ENCODE data around the gene PPP1R9B. TPM values are rescaled to one million over a fixed set of nuclear protein-coding genes. Genes with fewer than 3 reads are reported as not detected.
A peak's percentile ranks its signal among the peaks of the same experiment; 100 is the strongest.

Gene PPP1R9B
- total and polyA plus RNA-seq, 2 of the 8 experiments (the other 6 are each of a cell fraction or from before 2014, with no cell fraction given) = 5.2 to 13.1 TPM

DNA sequence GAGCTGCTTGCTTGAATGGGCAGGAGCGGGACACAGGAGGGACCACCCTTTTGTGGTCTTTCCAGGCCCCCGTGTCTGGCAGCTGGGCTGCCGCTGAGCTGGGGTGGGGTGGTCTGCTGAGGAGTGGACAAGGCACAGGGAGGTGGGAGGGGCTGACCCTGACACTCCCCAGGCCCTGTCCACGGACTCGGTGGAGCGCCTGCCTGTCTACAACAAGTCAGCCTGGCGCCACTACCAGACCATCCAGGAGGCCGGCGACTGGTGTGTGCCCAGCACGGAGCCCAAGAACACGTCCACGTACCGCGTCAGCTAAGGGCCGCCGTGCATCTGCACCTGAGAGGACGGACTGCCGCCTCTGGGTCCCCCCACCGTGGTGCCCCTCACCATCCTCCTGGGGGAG is 40.7 kb downstream of the PPP1R9B start:
- no peak for DNase-seq (ENCODE audit: low read depth in 1 of 2, low spot score in 2 of 2)
- Histone ChIP-seq H3K9me3 (ENCODE audit: insufficient read depth in 2 of 2, low read depth in 1 of 2, low read length in 1 of 2) (no peaks in the 10 kb centered on the region), H3K9ac (replicated peaks in 1 of 4; ENCODE audit: extremely low read depth in 1 of 4, low read depth in 3 of 4, low read length in 3 of 4) (no peak overlapping the region), H2BK120ac (replicated peaks; ENCODE audit: low read depth, low read length) (no peak overlapping the region), H3K27me3 (replicated peaks in 1 of 4; ENCODE audit: control insufficient read depth in 3 of 4, extremely low read depth in 1 of 4, insufficient read depth in 3 of 4, low read length in 3 of 4) (no peaks in the 10 kb centered on the region; a peak in 1 of 7 replicates), H3K4me1 (replicated peaks in 1 of 4; ENCODE audit: control insufficient read depth in 3 of 4, insufficient read depth in 4 of 4, low read length in 3 of 4) (peaks cover 0 to 4% (median 3%) of the 10 kb centered on the region in 4 experiments; a peak in 2 of 7 replicates), H3K18ac (ENCODE audit: extremely low read depth, low read length) (no peak overlapping the region), H3K79me1 (ENCODE audit: low read depth, low read length) (no peaks in the 10 kb centered on the region), H2BK20ac (ENCODE audit: low read length) (no peak overlapping the region), H4K8ac (ENCODE audit: extremely low read depth, insufficient read depth, low read length) (peak overlapping the region; percentile 40; the same call in 1 of the 2 replicates), H3K4me2 (ENCODE audit: insufficient read depth in 1 of 2, low read depth in 2 of 2, low read length in 2 of 2) (no peak overlapping the region), H3K56ac (replicated peaks; ENCODE audit: insufficient read length, low read depth, low read length) (no peak overlapping the region), H3K23me2 (ENCODE audit: low read depth, low read length) (no peaks in the 10 kb centered on the region), H4K91ac (replicated peaks; ENCODE audit: insufficient read length, low read length) (no peak overlapping the region), H3K36me3 (ENCODE audit: control insufficient read depth in 2 of 4, insufficient read depth in 4 of 4, low read length in 3 of 4) (no peaks in the 10 kb centered on the region; a peak in 2 of 8 replicates), H3K23ac (ENCODE audit: insufficient read length) (no peak overlapping the region), H4K20me1 (replicated peaks in 1 of 2; ENCODE audit: control insufficient read depth in 1 of 2, insufficient read depth in 2 of 2, low read length in 2 of 2) (peaks cover 2% of the 10 kb centered on the region in 2 experiments), H2AFZ (ENCODE audit: low read length) (no peak overlapping the region), H3K79me2 (ENCODE audit: control insufficient read depth in 1 of 2, insufficient read depth in 2 of 2, low read length in 2 of 2) (no peaks in the 10 kb centered on the region), H2BK12ac (ENCODE audit: low read depth, low read length) (no peak overlapping the region), H3K4me3 (ENCODE audit: extremely low read depth in 1 of 4, insufficient read depth in 2 of 4, low read depth in 3 of 4, low read length in 4 of 4) (no peak overlapping the region), H3K27ac (ENCODE audit: low read depth, low read length) (no peak overlapping the region), H2BK15ac (ENCODE audit: low read length) (no peak overlapping the region), H3K14ac (ENCODE audit: insufficient read length) (no peak overlapping the region), H2AK5ac (ENCODE audit: low read depth, low read length) (no peak overlapping the region), H2BK5ac (ENCODE audit: low read depth, low read length) (no peak overlapping the region; the same call in 1 of the 2 replicates), H4K5ac (ENCODE audit: insufficient read length, low read depth, low read length) (no peak overlapping the region), H3K4ac (replicated peaks; ENCODE audit: insufficient read length, low read depth, low read length) (no peak overlapping the region)
- POLR2A ChIA-PET (ENCODE audit: partially characterized antibody) = interaction anchor here (0.6 kb wide), 1 partner anchor 293 kb away, joined by 3 read pairs; no protein-coding TSS in a partner anchor
- CTCF ChIA-PET (ENCODE audit: partially characterized antibody) = interaction anchor here (0.7 to 23.0 kb wide), 7 partner anchors 10 to 56 kb away, joined by 3 to 412 read pairs (median 3); partner anchors contain the start of genes PDK2, PPP1R9B and SGCA
- no peak for TF ChIP-seq SP2 (IDR thresholded peaks at IDR 0.05; ENCODE audit: low read length)
- no peak for TF ChIP-seq TEAD4 (IDR thresholded peaks at IDR 0.05; ENCODE audit: low read depth, low read length)
- TF ChIP-seq KDM1A (IDR thresholded peaks at IDR 0.05; ENCODE audit: borderline replicate concordance, low read length) = no peak
- TF ChIP-seq CTCF (IDR thresholded peaks at IDR 0.05; ENCODE audit: control extremely low read depth in 1 of 3, insufficient read depth in 1 of 3, low read depth in 1 of 3, low read length in 3 of 3) = no peak
- no peak for TF ChIP-seq SIRT6 (IDR thresholded peaks at IDR 0.05; ENCODE audit: low read length)
- no peak for TF ChIP-seq JUN (IDR thresholded peaks at IDR 0.05; ENCODE audit: low read depth, low read length)
- TF ChIP-seq, protein P1, sequence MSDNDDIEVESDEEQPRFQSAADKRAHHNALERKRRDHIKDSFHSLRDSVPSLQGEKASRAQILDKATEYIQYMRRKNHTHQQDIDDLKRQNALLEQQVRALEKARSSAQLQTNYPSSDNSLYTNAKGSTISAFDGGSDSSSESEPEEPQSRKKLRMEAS (IDR thresholded peaks at IDR 0.05) = no peak
- TF ChIP-seq, protein P2, sequence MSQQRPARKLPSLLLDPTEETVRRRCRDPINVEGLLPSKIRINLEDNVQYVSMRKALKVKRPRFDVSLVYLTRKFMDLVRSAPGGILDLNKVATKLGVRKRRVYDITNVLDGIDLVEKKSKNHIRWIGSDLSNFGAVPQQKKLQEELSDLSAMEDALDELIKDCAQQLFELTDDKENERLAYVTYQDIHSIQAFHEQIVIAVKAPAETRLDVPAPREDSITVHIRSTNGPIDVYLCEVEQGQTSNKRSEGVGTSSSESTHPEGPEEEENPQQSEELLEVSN (IDR thresholded peaks at IDR 0.05) = no peak
- no peak for TF ChIP-seq RBBP5 (IDR thresholded peaks at IDR 0.05; ENCODE audit: borderline replicate concordance, low read depth, low read length)
- TF ChIP-seq POU5F1 (IDR thresholded peaks at IDR 0.05; ENCODE audit: low read depth, low read length) = no peak
- 86% methylated on average over 7 of the region's 19 CpGs; no CpG with 5 or more reads in 1 of the 2 experiments for WGBS, 2 experiments (ENCODE audit: extremely low coverage in 1 of 2, insufficient coverage in 1 of 2, insufficient read length in 1 of 2, insufficient replicate concordance in 2 of 2, low coverage in 1 of 2, low lambda C conversion rate in 2 of 2, missing lambda C conversion rate in 1 of 2)
- FAIRE-seq = no peak
